8988T (cell line): ENCODE data around the gene RFWD3.
"Not testable (repeated sequence)": the region's sequence is repeated elsewhere in the genome, so short reads cannot be mapped to it uniquely, and the experiment has no call there.

Source experiments
- DNase-seq: peaks from one replicate; pipeline ENCODE4 v3.0.0; 2011

RFWD3 gene

GRCh38 chr16:74660383-74660782, 6.3 kb downstream of the RFWD3 start:
- DNase-seq = no peak

DNA sequence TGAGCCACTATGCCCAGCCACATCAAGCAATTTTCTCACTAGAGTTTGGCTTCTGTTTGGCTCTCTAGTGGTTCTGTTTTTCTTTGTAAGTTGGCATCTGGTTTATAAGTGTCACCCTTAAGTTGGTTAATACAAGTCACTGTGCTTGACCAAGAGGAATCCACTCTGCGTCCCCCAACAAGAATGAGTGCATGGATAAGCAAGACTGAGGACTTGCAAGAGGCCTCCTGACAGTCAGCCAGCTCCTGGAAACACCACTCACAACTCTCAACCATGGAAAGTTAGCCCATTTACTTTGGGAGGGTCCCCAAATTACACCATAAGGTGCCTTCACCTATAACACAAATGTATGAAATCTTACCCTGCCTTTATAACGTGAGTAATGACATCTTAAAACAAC, 7.6 kb downstream of the RFWD3 start:
- DNase-seq = no peak

GRCh38 chr16:74657870-74658642, 8.6 kb downstream of the RFWD3 start:
- DNase-seq = no peak

DNA sequence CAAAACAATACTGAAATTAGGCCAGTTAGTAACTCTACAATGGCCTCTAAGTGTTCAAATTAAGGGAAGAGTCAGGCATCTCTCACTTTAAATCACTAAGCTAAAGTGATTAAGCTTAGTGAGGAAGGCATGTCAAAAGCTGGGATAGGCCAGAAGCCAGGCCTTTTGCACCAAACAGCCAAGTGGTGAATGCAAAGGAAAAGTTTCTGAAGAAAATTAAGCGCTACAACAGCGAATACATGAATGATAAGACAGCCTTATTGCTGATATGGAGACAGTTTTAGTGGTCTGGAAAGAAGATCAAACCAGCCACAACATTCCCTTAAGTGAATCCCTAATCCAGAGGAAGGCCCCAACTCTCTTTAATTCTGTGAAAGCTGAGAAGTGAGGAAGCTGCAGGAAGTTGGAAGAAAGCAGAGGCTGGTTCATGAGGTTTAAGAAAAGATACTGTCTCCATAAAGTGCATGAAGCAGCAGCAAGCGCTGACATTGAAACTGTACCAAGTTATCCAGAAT, 12.1 kb downstream of the RFWD3 start:
- no peak for DNase-seq

DNA sequence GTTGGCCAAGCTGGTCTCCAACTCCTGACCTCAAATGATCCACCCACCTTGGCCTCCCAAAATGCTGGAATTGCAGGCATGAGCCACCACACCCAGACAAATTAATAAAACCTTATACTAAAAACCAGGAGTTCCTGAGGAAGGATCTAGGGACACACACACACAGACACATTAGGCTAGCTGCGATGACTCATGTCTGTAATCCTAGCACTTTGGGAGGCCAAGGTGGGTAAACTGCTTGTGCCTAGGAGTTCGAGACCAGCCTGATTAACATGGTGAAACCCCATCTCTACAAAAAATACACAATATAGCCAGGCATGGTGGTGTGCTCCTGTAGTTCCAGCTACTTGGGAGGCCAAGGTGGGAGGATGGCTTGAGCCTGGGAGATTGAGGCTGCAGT, 13.8 kb downstream of the RFWD3 start:
- DNase-seq = not testable (repeated sequence)

DNA sequence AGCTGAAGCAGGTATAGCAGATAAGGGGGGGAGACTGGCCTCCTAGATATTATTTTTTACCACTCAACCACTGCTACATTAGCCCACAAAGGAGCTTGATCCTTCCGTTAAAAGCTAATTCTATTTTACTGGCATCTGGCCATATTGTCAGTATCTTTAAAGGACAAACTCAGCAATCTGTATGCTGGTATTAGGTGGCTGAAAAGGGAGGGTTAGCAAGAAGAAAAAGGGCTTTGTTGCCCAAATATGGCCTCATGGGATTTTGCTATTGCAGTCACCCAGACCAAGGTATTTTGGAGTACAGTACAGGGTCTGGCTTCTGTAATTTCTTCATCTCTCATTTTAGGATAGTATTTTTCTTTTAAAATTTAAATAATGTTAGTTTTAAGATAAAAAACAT, 14.4 kb downstream of the RFWD3 start:
- DNase-seq = no peak

- DNase-seq = no peak
Observed at GRCh38 chr16:74651841-74652240, 14.8 kb downstream of the RFWD3 start.

- DNase-seq = no peak
Observed at GRCh38 chr16:74650966-74651567, 15.6 kb downstream of the RFWD3 start.

- no peak for DNase-seq
Observed at GRCh38 chr16:74649839-74650504, 16.7 kb downstream of the RFWD3 start.

DNA sequence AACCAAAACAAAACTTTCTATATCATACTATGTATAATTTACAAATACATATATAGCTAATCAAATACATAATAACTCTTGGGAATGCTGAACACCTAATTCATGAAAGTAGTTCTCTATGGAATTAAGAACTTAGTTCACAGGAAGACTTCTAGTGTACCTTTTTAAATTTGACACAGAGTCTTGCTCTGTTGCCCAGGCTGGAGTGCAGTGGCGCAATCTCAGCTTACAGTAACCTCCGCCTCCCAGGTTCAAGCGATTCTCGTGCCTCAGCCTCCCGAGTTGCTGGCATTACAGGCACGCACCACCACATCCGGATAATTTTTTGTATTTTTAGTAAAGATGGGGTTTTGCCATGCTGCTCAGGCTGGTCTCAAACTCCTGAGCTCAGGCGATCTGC, 24.7 kb downstream of the RFWD3 start:
- no peak for DNase-seq

- DNase-seq = no peak
Observed at GRCh38 chr16:74637742-74638453, 28.8 kb downstream of the RFWD3 start.

- no peak for DNase-seq
Observed at GRCh38 chr16:74635303-74635702, 31.4 kb downstream of the RFWD3 start.

GRCh38 chr16:74633686-74634085, 33.0 kb downstream of the RFWD3 start:
- DNase-seq = no peak

DNA sequence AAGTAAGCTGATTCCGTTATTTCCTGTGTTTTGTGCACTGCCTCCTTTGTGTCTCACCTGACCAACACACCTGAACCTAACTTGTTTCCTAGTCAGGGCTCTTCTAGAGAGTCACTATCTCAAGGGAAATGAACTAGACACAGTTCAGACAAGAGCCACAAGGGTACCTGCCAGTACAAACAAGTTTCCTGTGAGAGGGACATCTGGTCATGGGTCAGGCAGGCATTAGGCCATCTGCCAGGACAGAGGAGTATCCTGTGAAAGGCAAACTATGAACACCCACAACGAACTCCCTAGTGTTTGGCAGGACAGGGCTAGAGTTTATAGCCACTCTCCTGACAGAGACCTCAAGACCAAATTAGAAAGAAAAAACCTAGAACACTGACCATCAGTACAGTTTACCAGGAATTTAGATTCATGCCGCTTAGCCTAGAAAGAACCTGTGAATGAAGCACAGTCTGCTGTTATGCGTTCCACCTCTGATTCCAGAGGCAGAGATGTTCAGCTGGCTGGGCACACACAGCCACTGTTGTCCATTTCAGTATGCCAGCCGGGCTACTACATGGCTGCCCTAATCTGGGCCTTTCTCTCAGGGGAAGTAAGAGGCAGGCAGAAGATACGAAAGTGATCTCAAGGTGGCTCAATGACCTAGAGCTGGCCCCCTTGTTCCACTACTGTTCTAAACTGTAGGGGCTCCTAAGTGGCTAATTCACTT, 39.0 kb downstream of the RFWD3 start:
- DNase-seq = no peak

DNA sequence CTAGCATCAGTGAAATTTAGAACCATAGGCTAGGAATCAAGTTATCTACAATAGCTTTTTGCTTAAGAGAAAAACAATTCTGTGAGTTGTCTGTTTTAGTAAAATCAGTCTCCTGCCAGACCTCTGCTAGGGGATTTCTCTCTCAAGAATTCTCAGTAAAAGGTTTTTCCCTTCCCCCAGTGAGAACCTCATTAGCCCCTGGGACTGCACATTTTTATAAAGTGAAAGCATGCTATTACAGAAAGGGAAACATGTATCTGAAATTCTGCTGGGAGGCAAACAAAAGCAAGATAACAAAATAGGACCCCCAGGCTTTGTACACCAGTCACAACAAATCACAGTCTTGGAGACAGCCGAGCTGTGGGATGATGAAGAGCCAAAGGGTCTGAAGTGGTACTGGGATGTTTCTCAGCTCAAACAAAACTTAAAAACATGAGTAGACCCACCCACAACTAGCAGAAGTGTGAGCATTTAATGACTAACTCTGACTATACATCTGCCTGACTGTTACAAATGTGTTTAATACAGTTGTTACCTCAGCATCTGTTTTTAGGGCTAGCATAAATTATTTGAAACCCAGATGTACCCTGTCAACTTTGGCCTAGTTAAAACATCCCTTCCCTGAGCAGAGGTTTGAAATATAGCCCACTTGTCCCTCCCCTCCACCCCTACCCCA, 39.8 kb downstream of the RFWD3 start:
- no peak for DNase-seq

DNA sequence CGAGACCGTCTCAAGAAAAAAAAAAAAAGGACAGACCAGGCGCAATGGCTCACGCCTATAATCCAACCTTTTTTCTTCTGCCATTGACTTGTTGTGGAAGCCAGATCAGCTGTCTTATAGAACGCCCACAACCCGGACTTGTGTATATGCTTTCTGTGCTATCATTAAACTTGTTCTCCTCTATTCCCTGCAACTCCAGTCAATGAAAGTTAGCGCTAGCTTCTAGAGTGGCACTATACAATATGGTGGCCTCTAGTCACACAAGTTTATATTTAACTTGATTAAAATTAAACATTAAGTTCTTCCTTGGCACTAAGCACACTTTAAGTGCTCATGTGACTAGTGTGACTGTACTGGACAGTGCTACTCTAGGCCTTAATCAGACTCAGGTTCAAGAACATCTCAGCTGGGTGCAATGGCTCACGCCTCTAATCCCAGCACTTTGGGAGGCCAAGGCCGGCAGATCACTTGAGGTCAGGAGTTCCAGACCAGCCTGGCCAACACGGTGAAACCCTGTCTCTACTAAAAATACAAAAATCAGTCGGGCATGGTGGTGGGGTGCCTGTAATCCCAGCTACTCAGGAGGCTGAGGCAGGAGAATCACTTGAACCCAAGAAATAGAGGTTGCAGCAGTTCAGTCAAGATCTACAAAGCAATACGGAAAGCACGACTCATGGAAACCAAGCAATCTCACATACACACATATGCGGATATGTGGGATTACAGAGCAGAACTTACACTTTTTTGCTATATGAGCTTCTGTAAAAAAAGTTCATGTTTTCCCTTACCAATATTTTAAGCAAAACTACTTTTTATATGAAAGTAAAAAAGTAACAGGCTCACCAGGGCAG, 41.0 kb downstream of the RFWD3 start:
- DNase-seq = no peak

GRCh38 chr16:74623839-74624235, 42.8 kb downstream of the RFWD3 start:
- DNase-seq = no peak

GRCh38 chr16:74623214-74623838, 43.4 kb downstream of the RFWD3 start:
- DNase-seq = no peak

DNA sequence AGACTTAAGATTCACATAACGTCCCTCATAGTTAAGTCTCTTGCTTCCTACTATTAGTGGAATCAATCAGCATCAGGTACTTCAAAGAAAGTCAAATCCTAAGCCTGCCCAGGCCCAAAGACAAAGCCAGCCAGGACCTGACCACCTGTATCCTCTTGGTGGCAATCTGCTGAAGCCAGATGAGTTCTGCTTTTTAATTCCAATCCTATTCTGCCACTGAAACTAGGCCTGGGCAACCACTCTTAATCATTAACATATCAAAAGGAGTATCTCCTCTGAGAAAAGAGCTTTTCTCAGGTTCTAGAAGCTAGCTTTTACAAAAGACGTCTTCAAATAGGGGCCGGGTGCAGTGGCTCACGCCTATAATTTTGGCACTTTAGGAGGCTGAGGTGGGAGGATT, 44.7 kb downstream of the RFWD3 start:
- no peak for DNase-seq

- DNase-seq = no peak
Observed at GRCh38 chr16:74617206-74617788, 49.4 kb downstream of the RFWD3 start.
